ENCODE measurements around the gene NOS3. TPM values are rescaled to one million over a fixed set of nuclear protein-coding genes. Genes with fewer than 3 reads are reported as not detected.

The NOS3 gene
- total and polyA plus RNA-seq, 2 of the 13 experiments (the other 11 are each of a cell fraction or from before 2014, with no cell fraction given) = 3.7 to 7.5 TPM

DNA sequence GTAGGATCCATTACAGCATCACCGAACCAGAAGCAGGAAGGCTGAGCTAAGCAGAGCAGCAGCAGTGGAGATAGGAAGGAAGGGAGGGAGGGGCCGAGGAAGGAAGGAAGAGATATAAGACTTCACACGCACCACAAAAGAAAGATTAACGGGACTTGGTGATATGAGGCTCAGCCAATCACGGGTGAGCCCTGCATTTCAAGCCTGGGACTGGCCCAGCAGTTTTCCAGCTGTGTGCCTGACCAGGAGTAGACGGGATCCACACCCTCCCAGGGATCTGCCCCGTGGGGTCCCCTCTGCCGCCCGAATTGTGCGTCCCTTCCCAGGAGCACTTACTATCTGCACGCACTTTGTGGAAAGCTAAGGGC lies 17.3 kb downstream of the NOS3 start:
- Histone ChIP-seq H3K36me3 (replicated peaks in 1 of 2; ENCODE audit: control insufficient read depth in 1 of 2, insufficient read depth in 2 of 2, low read length in 2 of 2) (no peaks in the 10 kb centered on the region), H3K9me3 (ENCODE audit: low read length) (no peaks in the 10 kb centered on the region), H3K4me3 (replicated peaks in 1 of 3; ENCODE audit: insufficient read depth in 1 of 3, low read depth in 2 of 3, low read length in 3 of 3) (peak overlapping the region in 2 of 3 experiments; percentile 48 to 62; a peak in 2 of 6 replicates), H3K79me2 (ENCODE audit: insufficient read depth, low read length) (no peaks in the 10 kb centered on the region), H2AFZ (ENCODE audit: low read length) (no peak overlapping the region), H3K4me2 (ENCODE audit: low read depth, low read length) (peak overlapping the region; percentile 98), H3K4me1 (ENCODE audit: insufficient read depth, low read length) (peaks cover 100% of the 10 kb centered on the region), H3K27ac (ENCODE audit: extremely low read length, insufficient read depth, low read length) (no peak overlapping the region), H4K20me1 (ENCODE audit: insufficient read depth, low read length) (no peaks in the 10 kb centered on the region), H3K27me3 (ENCODE audit: control insufficient read depth in 1 of 2, insufficient read depth in 2 of 2, low read length in 2 of 2) (peaks cover 0 to 2% of the 10 kb centered on the region in 2 experiments; a peak in 1 of 5 replicates), H3K9ac (ENCODE audit: insufficient read depth, low read depth, low read length) (peak overlapping the region; percentile 4; the same call in 1 of the 2 replicates)
- POLR2A ChIA-PET = interaction anchor here (2.4 to 5.2 kb wide), 3 partner anchors 20 to 54 kb away, joined by 6 to 31 read pairs (median 29); partner anchors contain the start of genes ABCB8 and CDK5
- in situ Hi-C loops (cut with HindIII; ENCODE audit: extremely low pct_ligation_motif_present, low pct_unique_long_range_greater_than_20kb) (no loop called here), intact Hi-C loops (cut with micrococcal nuclease; ENCODE audit: unreplicated experiment) (no loop called here)
- TF ChIP-seq NONO (IDR thresholded peaks at IDR 0.05) (no peak), NONO (CRISPR knock-in tag; conservative IDR thresholded peaks at IDR 0.05) (0 out of 2 replicates have a peak, but pooled peaks have one; percentile 21), ZFP37 (CRISPR knock-in tag; IDR thresholded peaks at IDR 0.05; ENCODE audit: borderline replicate concordance) (no peak), RBM39 (IDR thresholded peaks at IDR 0.05; ENCODE audit: low read depth, low read length, poor library complexity, severe bottlenecking) (peak; percentile 1)
- TF ChIP-seq, protein P1, sequence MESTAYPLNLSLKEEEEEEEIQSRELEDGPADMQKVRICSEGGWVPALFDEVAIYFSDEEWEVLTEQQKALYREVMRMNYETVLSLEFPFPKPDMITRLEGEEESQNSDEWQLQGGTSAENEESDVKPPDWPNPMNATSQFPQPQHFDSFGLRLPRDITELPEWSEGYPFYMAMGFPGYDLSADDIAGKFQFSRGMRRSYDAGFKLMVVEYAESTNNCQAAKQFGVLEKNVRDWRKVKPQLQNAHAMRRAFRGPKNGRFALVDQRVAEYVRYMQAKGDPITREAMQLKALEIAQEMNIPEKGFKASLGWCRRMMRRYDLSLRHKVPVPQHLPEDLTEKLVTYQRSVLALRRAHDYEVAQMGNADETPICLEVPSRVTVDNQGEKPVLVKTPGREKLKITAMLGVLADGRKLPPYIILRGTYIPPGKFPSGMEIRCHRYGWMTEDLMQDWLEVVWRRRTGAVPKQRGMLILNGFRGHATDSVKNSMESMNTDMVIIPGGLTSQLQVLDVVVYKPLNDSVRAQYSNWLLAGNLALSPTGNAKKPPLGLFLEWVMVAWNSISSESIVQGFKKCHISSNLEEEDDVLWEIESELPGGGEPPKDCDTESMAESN (CRISPR knock-in tag; conservative IDR thresholded peaks at IDR 0.05) = 0 out of 2 replicates have a peak, but pooled peaks have one; percentile 15
- no peak for DNase-seq (ENCODE audit: low spot score)
- no peak for ATAC-seq
- no peak for FAIRE-seq
- 44% methylated on average over 10 of the region's 11 CpGs for WGBS (ENCODE audit: low lambda C conversion rate)
- CTCF ChIA-PET (ENCODE audit: low intra/inter-chr PET ratio, low total read pairs) = no interaction called here
- BruUV-seq (replicated peaks) = no TSS peak
